NOMO-1 (cell line): Measurements from ENCODE around the gene FAM219B.

Experiments used
- DNase-seq, 2 experiments: peaks; one replicate each; lab custom pipeline; 2025; ENCODE audit not compliant: unreplicated experiment in 2 of 2; lab: John Stamatoyannopoulos, UW

FAM219B gene

GRCh38 chr15:74851960-74852359 is 54.7 kb downstream of the FAM219B start:
- no peak for DNase-seq

GRCh38 chr15:74850393-74850792 is 56.3 kb downstream of the FAM219B start:
- DNase-seq, result no peak
